Retinal pigment epithelial cell (primary cell): ENCODE measurements around the gene BMERB1.
"Not testable (repeated sequence)": the region's sequence is repeated elsewhere in the genome, so short reads cannot be mapped to it uniquely, and the experiment has no call there.

Experiments
- DNase-seq: peaks from one replicate; pipeline ENCODE4 v3.0.0-alpha.2; 2010; ENCODE audit warnings: low read depth
- H3K4me3 ChIP-seq: 2 replicates; pipeline ENCODE4 v1.5.1; 2011; ENCODE audit warnings: mild to moderate bottlenecking, low read length, control low read depth, moderate library complexity
- CTCF ChIP-seq: conservative IDR thresholded peaks from 2 replicates; pipeline ENCODE4 v1.5.1; 2011; ENCODE audit warnings: low read depth, low read length, control low read depth, inconsistent platforms

Gene BMERB1

DNA sequence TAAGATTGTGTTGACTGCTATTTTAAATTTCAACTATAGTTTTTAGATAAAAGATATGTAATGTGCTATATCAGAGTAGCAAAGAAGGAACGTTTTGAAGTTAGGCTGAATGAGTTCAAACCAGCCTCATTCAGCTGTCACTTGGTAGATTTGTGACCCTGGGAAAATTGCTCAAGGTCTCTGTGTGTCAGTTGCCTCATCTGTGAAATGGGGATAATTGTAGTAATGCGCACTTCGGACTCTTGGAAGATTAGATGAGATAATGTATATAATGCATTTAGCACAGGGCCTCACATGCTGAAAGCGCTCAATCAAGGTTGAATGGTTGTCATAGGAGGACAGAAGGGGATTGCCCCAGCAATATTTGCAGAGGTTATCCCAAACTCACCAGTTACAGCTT lies 4.7 kb downstream of the BMERB1 start:
- no peak overlapping the region for H3K4me3 ChIP-seq
- no peak for TF ChIP-seq CTCF
- DNase-seq, result no peak

DNA sequence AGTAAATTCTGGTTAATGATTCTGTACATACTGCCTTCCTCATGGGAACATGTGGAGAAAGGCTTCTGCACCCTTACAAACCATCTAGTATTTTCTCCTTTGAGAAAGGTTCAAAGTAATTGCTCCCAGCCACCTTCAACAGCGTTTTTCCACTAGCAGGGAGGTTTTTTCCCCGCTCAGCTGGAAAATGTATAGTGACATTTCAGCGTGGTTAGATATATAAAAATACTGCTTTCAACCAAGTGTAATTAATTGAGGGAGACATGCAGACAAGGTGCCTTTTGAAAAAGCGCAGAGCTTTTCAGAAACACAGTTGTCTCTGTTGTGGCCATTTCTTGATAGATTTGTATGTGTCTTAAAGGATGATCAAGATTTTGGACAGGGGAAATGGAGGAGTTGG lies 5.1 kb downstream of the BMERB1 start:
- H3K4me3 ChIP-seq, result no peak overlapping the region
- DNase-seq, result peak; percentile 48
- TF ChIP-seq CTCF, result no peak

- no peak for DNase-seq
- TF ChIP-seq CTCF, result no peak
- H3K4me3 ChIP-seq, result no peak overlapping the region
These were observed 6.5 kb downstream of the BMERB1 start for GRCh38 chr16:15440852-15441251.

DNA sequence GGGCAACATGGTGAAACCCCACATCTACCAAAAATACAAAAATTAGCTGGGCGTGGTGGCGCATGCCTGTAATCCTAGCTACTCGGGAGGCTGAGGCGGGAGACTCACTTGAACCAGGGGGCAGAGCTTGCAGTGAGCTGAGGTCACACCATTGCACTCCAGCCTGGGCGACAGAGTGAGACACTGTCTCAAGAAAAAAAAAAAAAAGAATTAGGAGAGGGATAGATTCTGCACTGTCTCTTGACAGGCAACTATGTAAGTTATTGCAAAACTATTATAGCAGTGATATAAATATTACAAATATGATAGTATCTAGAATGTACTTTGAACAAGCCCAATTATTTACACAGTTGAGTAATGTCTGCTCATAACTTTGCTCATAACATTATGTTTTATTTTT lies 7.8 kb downstream of the BMERB1 start:
- not testable (repeated sequence) for DNase-seq, H3K4me3 ChIP-seq

- no peak for TF ChIP-seq CTCF
These were observed 9.4 kb downstream of the BMERB1 start for GRCh38 chr16:15443753-15444152.

DNA sequence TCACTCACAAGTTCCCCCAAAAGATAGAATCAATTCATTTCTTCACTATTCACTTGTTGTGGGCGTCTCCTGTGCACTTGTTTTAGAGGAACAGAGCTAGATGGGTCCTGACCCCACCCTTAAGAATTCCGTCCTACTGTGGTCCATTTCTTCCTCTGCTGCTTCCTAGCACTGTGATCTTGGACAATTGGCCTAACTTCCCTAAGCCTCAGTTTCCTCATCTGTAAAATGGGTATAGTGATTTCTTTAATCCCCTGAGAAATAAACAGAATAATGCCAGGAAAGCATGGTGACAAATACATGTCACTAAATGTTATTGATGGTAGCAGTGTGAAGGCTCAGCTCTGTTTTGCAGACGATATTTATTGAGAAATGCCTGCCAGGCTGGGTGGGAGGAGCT lies 9.9 kb downstream of the BMERB1 start:
- no peak overlapping the region for H3K4me3 ChIP-seq
- DNase-seq, result no peak
- TF ChIP-seq CTCF, result no peak

More at GRCh38 chr16:15443753-15444152, 9.4 kb downstream of the BMERB1 start:
- no peak for DNase-seq
- no peak overlapping the region for H3K4me3 ChIP-seq

- DNase-seq, result no peak
- no peak overlapping the region for H3K4me3 ChIP-seq
- no peak for TF ChIP-seq CTCF
These were observed 11.1 kb downstream of the BMERB1 start for GRCh38 chr16:15445450-15445849.

DNA sequence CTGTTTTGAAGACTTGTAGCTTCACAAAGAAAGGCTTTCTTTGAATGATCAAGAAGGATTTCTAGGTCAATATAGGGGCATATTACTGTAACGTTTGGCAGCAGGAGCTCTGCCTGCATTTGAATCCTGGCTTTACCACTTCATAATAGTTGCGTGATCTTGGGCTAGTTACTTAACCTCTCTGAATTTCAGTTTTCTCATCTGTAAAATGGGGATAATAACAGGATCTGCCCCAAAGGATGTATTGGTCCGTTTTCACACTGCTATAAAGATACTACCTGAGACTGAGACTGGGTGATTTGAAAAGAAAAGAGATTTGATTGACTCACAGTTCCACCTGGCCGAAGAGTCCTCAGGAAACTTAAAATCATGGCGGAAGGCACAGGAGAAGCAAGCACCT lies 12.5 kb downstream of the BMERB1 start:
- DNase-seq, result no peak
- TF ChIP-seq CTCF, result no peak

More for the DNA sequence above, 12.5 kb downstream of the BMERB1 start:
- no peak overlapping the region for H3K4me3 ChIP-seq
